CD8-positive, alpha-beta memory T cell (primary cell): ENCODE results near the gene APIP. TPM values are rescaled to one million over a fixed set of nuclear protein-coding genes. Genes with fewer than 3 reads are reported as not detected.

Experiments
- CTCF ChIA-PET: fragments of 350-600 bp; sonication (Branson Sonifier 250); formaldehyde crosslinking; loops from one replicate; lab custom pipeline; 2021; ENCODE audit warnings: antibody characterized with exemption; lab: Charles Lee
- POLR2A ChIA-PET: fragments of 350-600 bp; sonication (Branson Sonifier 250); formaldehyde crosslinking; loops from one replicate; lab custom pipeline; 2021; ENCODE audit warnings: antibody characterized with exemption; lab: Charles Lee
- DNase-seq, 5 donors: peaks; one replicate each; pipeline versions ENCODE4 v3.0.0 to v3.0.0-alpha.2; 2020 to 2022; ENCODE audit warnings: mixed read lengths in 1 of 5
- H3K27ac ChIP-seq: one replicate; pipeline ENCODE4 v1.7.0; 2013; ENCODE audit warnings: low read depth, mild to moderate bottlenecking, low read length, moderate library complexity
- H3K27me3 ChIP-seq: 2 replicates; pipeline ENCODE4 v1.7.0; 2013; ENCODE audit warnings: low read length, mild to moderate bottlenecking; ENCODE audit not compliant: insufficient read depth, poor library complexity, severe bottlenecking
- H3K36me3 ChIP-seq: 2 replicates; pipeline ENCODE4 v1.7.0; 2013; ENCODE audit warnings: mild to moderate bottlenecking, low read length, moderate library complexity; ENCODE audit not compliant: insufficient read depth
- H3K4me1 ChIP-seq: 2 replicates; pipeline ENCODE4 v1.7.0; 2013; ENCODE audit warnings: mild to moderate bottlenecking, low read length, moderate library complexity; ENCODE audit not compliant: insufficient read depth
- H3K4me3 ChIP-seq: 2 replicates; pipeline ENCODE4 v1.7.0; 2013; ENCODE audit warnings: mild to moderate bottlenecking, low read length
- H3K9me3 ChIP-seq: 2 replicates; pipeline ENCODE4 v1.7.0; 2013; ENCODE audit warnings: mild to moderate bottlenecking, low read length
- H3K27ac Mint-ChIP-seq, 8 donors: one replicate each; pipeline ENCODE4 v1.8.0; 2020 to 2021; ENCODE audit warnings: mixed read lengths in 8 of 8, mild to moderate bottlenecking in 6 of 8, inconsistent platforms in 3 of 8, moderate library complexity in 3 of 8
- H3K27me3 Mint-ChIP-seq, 2 donors: one replicate each; pipeline ENCODE4 v1.8.0; 2020 to 2021; ENCODE audit warnings: mixed read lengths in 2 of 2, mild to moderate bottlenecking in 1 of 2, moderate library complexity in 1 of 2
- H3K36me3 Mint-ChIP-seq, 3 donors: one replicate each; pipeline ENCODE4 v1.8.0; 2020 to 2021; ENCODE audit warnings: mixed read lengths in 3 of 3, inconsistent platforms in 1 of 3, mild to moderate bottlenecking in 1 of 3
- H3K4me1 Mint-ChIP-seq, 3 donors: one replicate each; pipeline ENCODE4 v1.8.0; 2020 to 2021; ENCODE audit warnings: mixed read lengths in 3 of 3, inconsistent platforms in 1 of 3, mild to moderate bottlenecking in 1 of 3
- H3K4me3 Mint-ChIP-seq, 7 donors: one replicate each; pipeline ENCODE4 v1.8.0; 2020 to 2021; ENCODE audit warnings: mixed read lengths in 7 of 7, mild to moderate bottlenecking in 6 of 7, moderate library complexity in 4 of 7, inconsistent platforms in 2 of 7
- H3K9me3 Mint-ChIP-seq, 5 donors: one replicate each; pipeline ENCODE4 v1.8.0; 2020 to 2022; ENCODE audit warnings: mixed read lengths in 5 of 5, mild to moderate bottlenecking in 3 of 5, moderate library complexity in 2 of 5, inconsistent platforms in 1 of 5
- polyA plus RNA-seq: library from polyadenylated mRNA; unstranded; fragments of 300-500 nt; fragmentation: Illumina TruSeq; gene quantifications from one replicate; pipeline ENCODE4 v1.2.3, GENCODE V29; 2021
- total RNA-seq, 2 experiments: library from RNA; stranded (reverse); gene quantifications; one replicate each; pipeline ENCODE4 v1.2.3, GENCODE V29; 2021

The APIP gene, protein sequence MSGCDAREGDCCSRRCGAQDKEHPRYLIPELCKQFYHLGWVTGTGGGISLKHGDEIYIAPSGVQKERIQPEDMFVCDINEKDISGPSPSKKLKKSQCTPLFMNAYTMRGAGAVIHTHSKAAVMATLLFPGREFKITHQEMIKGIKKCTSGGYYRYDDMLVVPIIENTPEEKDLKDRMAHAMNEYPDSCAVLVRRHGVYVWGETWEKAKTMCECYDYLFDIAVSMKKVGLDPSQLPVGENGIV
- 10 to 100 TPM; 36.4 to 38.8 TPM for total RNA-seq
- 20.4 TPM for polyA plus RNA-seq

DNA sequence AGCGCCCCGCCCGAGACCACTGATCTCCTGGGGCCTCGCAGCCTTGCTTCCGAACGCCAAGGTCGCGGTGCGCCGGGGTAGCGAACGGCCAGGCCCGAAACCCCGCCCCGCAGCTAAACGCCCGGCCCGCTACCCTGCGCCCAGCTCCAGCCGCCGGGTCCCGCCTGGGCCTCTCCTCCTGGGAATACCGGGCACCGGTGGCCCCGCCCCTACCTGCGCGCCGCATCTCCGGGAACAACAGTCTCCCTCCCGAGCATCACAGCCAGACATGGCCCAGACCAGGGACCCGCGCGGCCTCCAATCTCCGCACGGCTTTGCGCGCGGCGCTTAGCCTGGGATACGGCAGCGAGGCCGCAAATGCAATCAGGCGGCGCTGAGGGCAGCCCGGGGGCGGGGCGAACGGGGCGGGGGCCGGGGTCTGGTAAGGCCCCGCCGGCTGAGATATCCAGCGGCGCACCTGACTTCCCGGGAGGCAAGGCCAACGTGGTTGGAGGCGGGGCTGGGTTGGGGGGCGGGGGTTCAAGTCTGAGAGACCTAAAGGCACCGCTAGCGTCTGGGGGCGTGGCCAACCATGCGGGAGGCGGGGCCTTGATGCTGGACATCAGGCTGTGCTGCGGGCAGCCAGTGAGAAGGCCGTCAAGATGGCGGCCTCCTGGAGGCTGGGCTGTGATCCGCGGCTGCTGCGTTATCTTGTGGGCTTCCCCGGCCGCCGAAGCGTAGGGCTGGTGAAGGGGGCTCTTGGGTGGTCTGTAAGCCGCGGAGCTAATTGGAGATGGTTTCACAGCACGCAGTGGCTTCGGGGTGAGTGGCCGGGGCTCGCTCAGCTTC lies at the start of gene APIP, which contains the start of gene PDHX:
APIP (minus strand) TSS at position 365 of the 828 bp plus-strand sequence; CDS start at position 270, 95 bp downstream.
PDHX (plus strand) TSS at position 604 of the 828 bp plus-strand sequence; CDS start at position 642, 38 bp downstream.
- Histone ChIP-seq H3K4me1 (peaks cover 28% of the 10 kb centered on the region), H3K27me3 (no peaks in the 10 kb centered on the region), H3K36me3 (no peaks in the 10 kb centered on the region), H3K4me3 (peak within 1 kb of the TSS; percentile 93), H3K27ac (peak within 1 kb of the TSS; percentile 85), H3K9me3 (no peaks in the 10 kb centered on the region)
- no peaks in the 10 kb centered on the region for H3K9me3 Mint-ChIP-seq
- H3K36me3 Mint-ChIP-seq, result peaks cover 0 to 16% (median 5%) of the 10 kb centered on the region in 3 donors
- CTCF ChIA-PET, result interaction anchor here (1.0 to 1.4 kb wide), 3 partner anchors 10 to 479 kb away, joined by 3 to 5 read pairs (median 3); no protein-coding TSS in a partner anchor
- no peaks in the 10 kb centered on the region for H3K27me3 Mint-ChIP-seq
- peak within 1 kb of the TSS; percentile 94 to 100 (median 97) for H3K27ac Mint-ChIP-seq
- POLR2A ChIA-PET, result interaction anchor here (0.7 to 1.7 kb wide), 3 partner anchors 9 to 1142 kb away, joined by 3 to 5 read pairs (median 4); partner anchors contain the start of gene FBXO3
- peak within 1 kb of the TSS; percentile 92 to 99 (median 95) for H3K4me3 Mint-ChIP-seq
- peak; percentile 82 to 98 (median 86) for DNase-seq
- peaks cover 36 to 59% (median 49%) of the 10 kb centered on the region in 3 donors for H3K4me1 Mint-ChIP-seq

GRCh38 chr11:34964610-34965331 lies 48.6 kb upstream of the APIP start:
- no peaks in the 10 kb centered on the region for H3K27me3 ChIP-seq
- no peaks in the 10 kb centered on the region for H3K27me3 Mint-ChIP-seq
- H3K4me3 ChIP-seq, result no peak overlapping the region
- no peaks in the 10 kb centered on the region for H3K9me3 ChIP-seq
- DNase-seq, result no peak
- H3K36me3 ChIP-seq, result no peaks in the 10 kb centered on the region
- H3K4me1 Mint-ChIP-seq, result no peaks in the 10 kb centered on the region
- no peaks in the 10 kb centered on the region for H3K4me1 ChIP-seq
- H3K4me3 Mint-ChIP-seq, result no peak overlapping the region
- peaks cover 4 to 70% (median 11%) of the 10 kb centered on the region in 3 donors for H3K36me3 Mint-ChIP-seq
- POLR2A ChIA-PET, result no interaction called here
- H3K27ac ChIP-seq, result no peak overlapping the region
- H3K27ac Mint-ChIP-seq, result no peak overlapping the region
- CTCF ChIA-PET, result interaction anchor here (0.8 kb wide), 1 partner anchor 38 kb away, joined by 3 read pairs; no protein-coding TSS in a partner anchor
- no peaks in the 10 kb centered on the region for H3K9me3 Mint-ChIP-seq

DNA sequence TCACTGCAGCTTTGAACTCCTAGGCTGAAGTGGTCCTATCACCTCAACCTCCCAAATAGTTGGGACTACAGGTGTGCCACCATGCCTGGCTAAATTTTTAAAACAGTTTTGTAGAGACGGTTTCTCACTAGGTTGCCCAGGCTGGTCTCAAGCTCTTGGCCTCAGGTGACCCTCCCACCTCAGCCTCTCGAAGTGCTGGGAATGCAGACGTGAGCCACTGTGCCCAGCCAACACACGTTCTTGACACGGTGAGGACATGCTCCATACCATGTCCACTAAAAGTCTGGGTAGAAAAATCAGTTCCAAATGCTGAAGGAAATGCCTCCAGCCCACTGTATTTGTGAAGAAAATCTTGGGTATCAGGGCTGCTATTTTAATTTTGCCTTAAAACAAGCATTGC lies 47.2 kb upstream of the APIP start:
- CTCF ChIA-PET, result no interaction called here
- Histone ChIP-seq H3K4me3 (no peak overlapping the region), H3K36me3 (no peaks in the 10 kb centered on the region), H3K27me3 (no peaks in the 10 kb centered on the region), H3K4me1 (no peaks in the 10 kb centered on the region), H3K9me3 (no peaks in the 10 kb centered on the region), H3K27ac (no peak overlapping the region)
- Mint-ChIP-seq H3K9me3 (no peaks in the 10 kb centered on the region), H3K27ac (no peak overlapping the region), H3K4me3 (no peak overlapping the region), H3K4me1 (no peaks in the 10 kb centered on the region), H3K36me3 (peaks cover 4 to 69% (median 14%) of the 10 kb centered on the region in 3 donors), H3K27me3 (no peaks in the 10 kb centered on the region)
- DNase-seq, result no peak
- POLR2A ChIA-PET, result no interaction called here

- peaks cover 4 to 70% (median 14%) of the 10 kb centered on the region in 3 donors for H3K36me3 Mint-ChIP-seq
- no peaks in the 10 kb centered on the region for H3K9me3 Mint-ChIP-seq
- Histone ChIP-seq H3K4me1 (no peaks in the 10 kb centered on the region), H3K4me3 (no peak overlapping the region), H3K27me3 (no peaks in the 10 kb centered on the region), H3K36me3 (no peaks in the 10 kb centered on the region), H3K27ac (no peak overlapping the region), H3K9me3 (no peaks in the 10 kb centered on the region)
- no peak for DNase-seq
- ChIA-PET POLR2A (no interaction called here), CTCF (no interaction called here)
- H3K4me3 Mint-ChIP-seq, result no peak overlapping the region
- no peaks in the 10 kb centered on the region for H3K4me1 Mint-ChIP-seq
- peak overlapping the region in 1 of 8 donors; percentile 88 for H3K27ac Mint-ChIP-seq
- no peaks in the 10 kb centered on the region for H3K27me3 Mint-ChIP-seq
Observed at GRCh38 chr11:34962034-34962433, 45.9 kb upstream of the APIP start.

DNA sequence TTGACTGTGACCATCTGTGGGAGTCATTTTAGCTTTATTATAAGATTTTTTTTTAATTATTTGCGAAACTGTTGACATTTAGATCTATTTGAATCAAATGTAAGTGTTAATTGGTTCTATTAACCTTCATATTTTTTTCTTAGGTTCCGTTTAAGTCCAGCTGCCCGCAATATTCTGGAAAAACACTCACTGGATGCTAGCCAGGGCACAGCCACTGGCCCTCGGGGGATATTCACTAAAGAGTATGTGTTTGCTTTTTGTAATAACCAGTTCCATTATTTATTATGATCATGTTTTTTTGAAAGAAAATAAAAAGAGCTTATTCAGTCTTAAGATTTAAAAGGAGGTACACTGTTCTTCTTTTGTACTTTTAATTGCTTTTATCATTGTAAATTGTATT lies 44.1 kb upstream of the APIP start:
- Mint-ChIP-seq H3K4me1 (peaks cover 0 to 1% (median 0%) of the 10 kb centered on the region in 3 donors), H3K4me3 (no peak overlapping the region), H3K9me3 (no peaks in the 10 kb centered on the region), H3K27ac (no peak overlapping the region), H3K27me3 (no peaks in the 10 kb centered on the region), H3K36me3 (peaks cover 4 to 61% (median 18%) of the 10 kb centered on the region in 3 donors)
- ChIA-PET CTCF (interaction anchor here (1.5 kb wide), 1 partner anchor 34 kb away, joined by 5 read pairs; no protein-coding TSS in a partner anchor), POLR2A (no interaction called here)
- Histone ChIP-seq H3K4me3 (no peak overlapping the region), H3K27ac (no peak overlapping the region), H3K4me1 (no peaks in the 10 kb centered on the region), H3K27me3 (no peaks in the 10 kb centered on the region), H3K9me3 (no peaks in the 10 kb centered on the region), H3K36me3 (no peaks in the 10 kb centered on the region)
- DNase-seq, result no peak

GRCh38 chr11:34959770-34960169 lies 43.6 kb upstream of the APIP start:
- CTCF ChIA-PET, result no interaction called here

DNA sequence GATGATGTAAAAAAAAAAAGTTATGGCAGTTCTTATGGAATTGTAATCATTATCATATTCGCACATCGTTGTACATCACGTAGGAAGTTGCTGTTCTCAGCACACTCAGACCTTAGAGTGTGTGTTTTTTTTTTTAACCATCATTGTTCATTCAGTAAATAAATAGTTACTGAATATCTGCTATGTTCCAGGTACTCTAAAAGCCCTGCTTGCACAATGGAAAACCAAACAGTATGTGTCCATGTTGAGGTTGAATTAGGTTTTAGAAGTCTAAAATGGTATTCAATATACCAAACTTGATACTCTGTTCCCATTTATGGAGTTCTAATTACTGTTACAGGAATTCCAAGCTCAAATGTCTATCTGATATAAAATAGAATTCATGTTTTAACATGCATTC lies 41.4 kb upstream of the APIP start:
- Histone ChIP-seq H3K4me1 (no peaks in the 10 kb centered on the region), H3K4me3 (no peak overlapping the region), H3K27ac (no peak overlapping the region), H3K9me3 (no peaks in the 10 kb centered on the region), H3K36me3 (no peaks in the 10 kb centered on the region), H3K27me3 (no peaks in the 10 kb centered on the region)
- no peaks in the 10 kb centered on the region for H3K9me3 Mint-ChIP-seq
- no peaks in the 10 kb centered on the region for H3K27me3 Mint-ChIP-seq
- POLR2A ChIA-PET, result no interaction called here
- H3K27ac Mint-ChIP-seq, result no peak overlapping the region
- peaks cover 5 to 10% (median 5%) of the 10 kb centered on the region in 3 donors for H3K4me1 Mint-ChIP-seq
- H3K4me3 Mint-ChIP-seq, result no peak overlapping the region
- CTCF ChIA-PET, result no interaction called here
- DNase-seq, result no peak
- peaks cover 8 to 57% (median 20%) of the 10 kb centered on the region in 3 donors for H3K36me3 Mint-ChIP-seq

More at GRCh38 chr11:34959770-34960169, 43.6 kb upstream of the APIP start:
- Histone ChIP-seq H3K27ac (no peak overlapping the region), H3K27me3 (no peaks in the 10 kb centered on the region), H3K4me1 (no peaks in the 10 kb centered on the region), H3K9me3 (no peaks in the 10 kb centered on the region), H3K36me3 (no peaks in the 10 kb centered on the region), H3K4me3 (no peak overlapping the region)
- no peaks in the 10 kb centered on the region for H3K27me3 Mint-ChIP-seq
- no peaks in the 10 kb centered on the region for H3K9me3 Mint-ChIP-seq
- peaks cover 4 to 56% (median 17%) of the 10 kb centered on the region in 3 donors for H3K36me3 Mint-ChIP-seq
- no peak overlapping the region for H3K4me3 Mint-ChIP-seq
- no peak overlapping the region for H3K27ac Mint-ChIP-seq
- POLR2A ChIA-PET, result no interaction called here
- H3K4me1 Mint-ChIP-seq, result peaks cover 0 to 3% (median 1%) of the 10 kb centered on the region in 3 donors
- no peak for DNase-seq
